GM12874 (cell line): ENCODE measurements around the gene POT1.

Experiments used
- TF ChIP-seq, protein P1 (sequence below): IDR thresholded peaks from 2 replicates; pipeline ENCODE4 v1.5.1; 2011; ENCODE audit warnings: low read depth, mild to moderate bottlenecking, control low read depth, low read length, moderate library complexity; ENCODE audit not compliant: insufficient read depth

The POT1 gene

DNA sequence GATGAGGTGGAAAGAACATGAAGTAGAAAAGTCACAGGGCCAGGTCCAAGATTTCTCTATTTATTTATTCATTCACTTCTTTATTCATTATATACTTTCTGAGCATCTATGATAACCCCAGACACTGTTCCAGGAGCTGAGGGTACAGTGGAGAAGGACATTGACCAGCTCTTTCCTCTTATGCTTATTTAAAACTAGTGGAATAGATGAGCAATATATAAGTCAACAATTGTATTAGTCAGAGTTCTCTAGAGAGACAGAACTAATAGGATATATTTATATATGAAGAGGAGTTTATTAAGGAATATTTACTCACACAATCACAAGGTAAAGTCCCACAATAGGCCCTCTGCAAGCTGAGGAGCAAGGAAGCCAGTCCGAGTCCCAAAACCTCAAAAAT, 149.0 kb downstream of the POT1 start:
- TF ChIP-seq, protein P1, sequence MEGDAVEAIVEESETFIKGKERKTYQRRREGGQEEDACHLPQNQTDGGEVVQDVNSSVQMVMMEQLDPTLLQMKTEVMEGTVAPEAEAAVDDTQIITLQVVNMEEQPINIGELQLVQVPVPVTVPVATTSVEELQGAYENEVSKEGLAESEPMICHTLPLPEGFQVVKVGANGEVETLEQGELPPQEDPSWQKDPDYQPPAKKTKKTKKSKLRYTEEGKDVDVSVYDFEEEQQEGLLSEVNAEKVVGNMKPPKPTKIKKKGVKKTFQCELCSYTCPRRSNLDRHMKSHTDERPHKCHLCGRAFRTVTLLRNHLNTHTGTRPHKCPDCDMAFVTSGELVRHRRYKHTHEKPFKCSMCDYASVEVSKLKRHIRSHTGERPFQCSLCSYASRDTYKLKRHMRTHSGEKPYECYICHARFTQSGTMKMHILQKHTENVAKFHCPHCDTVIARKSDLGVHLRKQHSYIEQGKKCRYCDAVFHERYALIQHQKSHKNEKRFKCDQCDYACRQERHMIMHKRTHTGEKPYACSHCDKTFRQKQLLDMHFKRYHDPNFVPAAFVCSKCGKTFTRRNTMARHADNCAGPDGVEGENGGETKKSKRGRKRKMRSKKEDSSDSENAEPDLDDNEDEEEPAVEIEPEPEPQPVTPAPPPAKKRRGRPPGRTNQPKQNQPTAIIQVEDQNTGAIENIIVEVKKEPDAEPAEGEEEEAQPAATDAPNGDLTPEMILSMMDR: no peak

DNA sequence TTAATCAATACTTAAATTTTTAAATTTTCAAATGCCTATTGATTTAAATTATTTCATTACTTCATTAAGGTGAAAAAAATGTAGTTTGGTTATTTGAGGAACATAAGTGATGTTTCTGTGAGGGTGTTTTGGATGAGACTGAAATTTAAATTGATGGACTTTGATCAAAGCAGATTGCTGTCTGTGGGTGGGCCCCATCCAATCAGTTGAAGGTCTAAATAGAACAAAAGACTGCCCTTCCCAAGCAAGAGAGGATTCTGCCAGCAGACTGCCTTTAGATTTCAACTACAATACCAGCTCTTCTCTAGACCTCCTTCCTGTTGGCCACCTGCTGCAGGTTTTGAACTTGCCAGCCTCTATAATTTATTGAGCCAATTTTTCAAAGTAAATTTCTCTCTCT, 149.6 kb downstream of the POT1 start:
- TF ChIP-seq, protein P1: no peak

DNA sequence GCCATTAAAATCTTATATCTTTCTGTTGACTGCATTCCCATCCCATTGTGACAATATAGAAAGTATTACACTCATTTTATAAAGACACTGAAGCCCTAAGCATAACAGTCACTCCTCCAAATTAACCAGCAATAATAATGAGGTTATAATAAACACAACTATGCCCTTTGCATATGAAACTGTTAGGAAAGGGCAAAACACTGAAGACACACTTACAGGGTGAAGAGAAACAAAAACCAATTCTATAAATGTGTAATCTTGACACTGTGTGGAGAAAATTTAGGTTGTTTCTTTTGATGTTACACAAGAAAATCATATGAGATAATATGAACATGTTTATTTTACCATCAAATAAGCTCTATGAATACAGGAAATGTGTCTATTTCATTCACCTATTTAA, 150.0 kb downstream of the POT1 start:
- TF ChIP-seq, protein P1: no peak

DNA sequence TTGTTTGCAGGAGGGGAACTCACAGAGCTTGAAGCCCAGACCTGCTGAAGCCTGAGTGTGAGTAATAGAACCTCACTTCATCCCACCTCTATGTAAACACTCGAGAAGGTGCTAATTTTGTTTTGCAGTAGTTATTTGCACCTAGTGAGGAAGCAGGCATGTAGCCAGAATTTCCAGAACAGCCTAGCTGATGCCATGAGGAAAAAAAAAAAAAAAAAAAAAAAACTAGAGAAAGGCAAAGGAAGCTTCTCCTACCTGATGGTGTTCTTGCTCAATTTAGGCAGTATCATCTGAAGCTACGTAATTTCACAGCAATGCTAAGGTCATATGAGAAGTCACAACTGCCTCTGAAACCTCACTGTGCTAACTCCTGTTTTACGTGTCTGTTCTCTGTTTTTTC, 150.4 kb downstream of the POT1 start:
- TF ChIP-seq, protein P1: no peak

DNA sequence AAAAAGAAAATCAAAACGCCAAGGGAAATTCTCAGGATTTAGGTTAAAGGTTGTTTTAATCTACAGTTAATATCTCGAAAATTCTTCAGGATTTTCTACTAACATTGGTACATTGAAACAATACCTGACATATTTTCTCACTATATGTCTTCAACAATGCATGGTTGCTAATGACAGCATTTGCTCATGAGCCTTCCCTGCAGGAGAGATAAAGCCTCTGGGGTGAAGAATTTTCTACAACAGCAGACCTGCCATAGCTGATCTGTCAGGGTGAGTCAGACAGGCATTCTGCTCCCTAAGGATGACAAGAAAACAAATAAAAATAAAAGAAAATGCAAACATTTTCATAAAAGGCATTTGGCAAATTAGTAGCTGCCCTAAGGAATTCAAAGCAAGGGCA, 152.4 kb downstream of the POT1 start:
- TF ChIP-seq, protein P1: no peak

DNA sequence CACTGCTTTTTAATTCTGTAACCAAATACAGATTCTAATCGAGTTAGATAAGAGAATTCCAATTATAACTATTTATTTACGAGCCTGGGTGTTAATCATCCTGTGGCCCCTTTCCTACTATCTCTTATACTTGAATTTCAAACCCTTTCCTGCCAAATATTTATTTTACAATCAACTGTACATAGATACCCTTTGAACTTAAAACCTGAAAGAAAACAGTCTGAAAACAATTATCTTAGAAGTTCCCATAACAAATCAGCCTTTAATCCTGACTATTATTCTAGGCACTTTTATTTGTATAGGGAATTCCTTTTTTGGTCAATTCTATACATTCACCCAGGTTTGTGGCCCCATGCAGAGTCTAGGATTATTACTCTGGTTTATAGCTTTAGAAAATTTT, 153.5 kb downstream of the POT1 start:
- TF ChIP-seq, protein P1: no peak

DNA sequence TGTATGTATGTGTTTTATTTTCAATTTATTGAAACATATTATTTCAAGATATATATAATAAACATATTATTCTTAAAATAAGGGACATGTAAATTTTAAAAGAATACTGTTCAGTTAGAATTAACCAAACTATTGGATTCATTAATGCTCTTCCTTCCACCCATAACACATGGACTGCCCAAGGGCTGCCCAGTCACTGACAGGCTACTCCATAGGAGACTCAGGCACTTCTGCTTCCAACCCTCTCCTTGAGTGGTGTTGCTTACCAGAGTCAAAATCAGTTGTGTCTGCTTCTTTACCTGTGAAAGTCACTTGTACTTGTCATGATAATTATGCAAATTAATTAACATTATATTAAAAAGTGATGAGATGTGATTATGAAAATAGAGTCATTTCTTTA, 154.2 kb downstream of the POT1 start:
- TF ChIP-seq, protein P1: no peak

DNA sequence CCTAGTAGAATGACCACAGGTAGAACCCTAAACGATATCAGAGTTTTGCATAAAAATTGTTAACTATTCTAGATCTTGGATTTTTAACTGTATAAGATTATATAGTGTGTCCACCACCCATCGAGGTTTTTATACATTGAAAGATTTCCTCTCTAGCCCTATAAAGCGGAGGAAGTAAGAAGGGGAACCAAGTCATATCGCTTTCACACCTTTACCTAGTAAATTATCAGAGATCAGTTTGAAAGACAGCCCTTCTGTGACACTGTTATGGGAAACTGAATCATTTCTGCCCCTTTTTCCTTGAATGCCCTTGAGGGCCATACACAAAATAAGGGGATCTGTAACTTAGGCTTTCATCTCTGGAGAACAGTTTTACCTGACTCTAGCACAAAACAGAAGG, 155.7 kb downstream of the POT1 start:
- TF ChIP-seq, protein P1: no peak
